HepG2 (cell line): Measurements from ENCODE around the gene TRAP1. TPM values are rescaled to one million over a fixed set of nuclear protein-coding genes. Genes with fewer than 3 reads are reported as not detected.

Experiments used
- ARID5B ChIP-seq: IDR thresholded peaks from 2 replicates; pipeline ENCODE4 v1.4.0; 2020; ENCODE audit warnings: mild to moderate bottlenecking, missing genetic modification reagents
- ATRX ChIP-seq: sonication (generic); formaldehyde crosslinking; IDR thresholded peaks from 2 replicates; pipeline ENCODE4 v1.4.0; 2020; ENCODE audit warnings: missing genetic modification reagents, borderline replicate concordance
- FOXO4 ChIP-seq: sonication (generic); formaldehyde crosslinking; conservative IDR thresholded peaks from 2 replicates; pipeline ENCODE4 v1.8.1; 2023; ENCODE audit warnings: missing genetic modification reagents
- FUBP1 ChIP-seq: sonication (generic); formaldehyde crosslinking; IDR thresholded peaks from 2 replicates; pipeline ENCODE4 v1.5.1; 2020; ENCODE audit warnings: missing genetic modification reagents, mild to moderate bottlenecking, borderline replicate concordance
- HMGXB4 ChIP-seq, 2 experiments: sonication (generic) in 1 of 2; formaldehyde crosslinking in 1 of 2; IDR thresholded peaks; 2 replicates each; pipeline versions ENCODE4 v1.4.0 to v1.6.1; 2018 to 2020; ENCODE audit warnings: missing genetic modification reagents in 2 of 2, borderline replicate concordance in 1 of 2, low read depth in 1 of 2, mild to moderate bottlenecking in 1 of 2, missing biosample characterization in 1 of 2
- ISX ChIP-seq: sonication (generic); formaldehyde crosslinking; conservative IDR thresholded peaks from 2 replicates; pipeline ENCODE4 v1.5.0; 2020; ENCODE audit warnings: missing genetic modification reagents
- NR0B2 ChIP-seq: sonication (generic); formaldehyde crosslinking; IDR thresholded peaks from 2 replicates; pipeline ENCODE4 v1.4.0; 2020; ENCODE audit warnings: mild to moderate bottlenecking, missing genetic modification reagents
- SMAD1 ChIP-seq: sonication (generic); formaldehyde crosslinking; IDR thresholded peaks from 2 replicates; pipeline ENCODE4 v1.4.0; 2020; ENCODE audit warnings: missing genetic modification reagents, low read depth, mild to moderate bottlenecking, borderline replicate concordance
- TOPORS ChIP-seq: sonication (generic); formaldehyde crosslinking; IDR thresholded peaks from 2 replicates; pipeline ENCODE4 v1.8.0; 2023; ENCODE audit warnings: mild to moderate bottlenecking, missing genetic modification reagents
- TRAFD1 ChIP-seq: sonication (generic); formaldehyde crosslinking; IDR thresholded peaks from 2 replicates; pipeline ENCODE4 v1.5.1; 2020; ENCODE audit warnings: missing genetic modification reagents, mild to moderate bottlenecking, borderline replicate concordance
- ZNF530 ChIP-seq: sonication (generic); formaldehyde crosslinking; IDR thresholded peaks from 2 replicates; pipeline ENCODE4 v1.5.0; 2020; ENCODE audit warnings: low read depth, mild to moderate bottlenecking, missing genetic modification reagents
- ZSCAN25 ChIP-seq: sonication (generic); formaldehyde crosslinking; IDR thresholded peaks from 2 replicates; pipeline ENCODE4 v1.8.0; 2022; ENCODE audit warnings: mild to moderate bottlenecking, missing genetic modification reagents
- polyA plus RNA-seq, 8 experiments: library from polyadenylated mRNA; depleted of rRNA in 3 of 8; stranded (reverse) in 7 of 8; unstranded in 1 of 8; fragments of >200 nt; fragmentation: Illumina TruSeq in 4 of 8; extraction: Trizol in 4 of 8; gene quantifications; 2 replicates each; pipeline versions ENCODE4 v1.2.1 to v1.2.3, GENCODE V29; 2011 to 2016; ENCODE audit warnings: low read depth in 4 of 8, missing spikeins in 1 of 8, mixed read lengths in 1 of 8; ENCODE audit not compliant: insufficient read depth in 1 of 8
- total RNA-seq, 5 experiments: library from RNA; depleted of rRNA; stranded (reverse); fragments of >200 nt; fragmentation: Illumina TruSeq; extraction: Trizol; gene quantifications; 2 replicates each; pipeline ENCODE4 v1.2.3, GENCODE V29; 2016; ENCODE audit warnings: low read depth in 1 of 5

The TRAP1 gene
- total and polyA plus RNA-seq, 2 of the 13 experiments (the other 11 are each of a cell fraction or from before 2014, with no cell fraction given): 127 to 240 TPM

- TF ChIP-seq TRAFD1 (CRISPR knock-in tag) (no peak), ZSCAN25 (peak; percentile 52; the same call in 1 of the 2 replicates), ARID5B (CRISPR knock-in tag) (peak; percentile 50; the same call in 1 of the 2 replicates), HMGXB4 (CRISPR knock-in tag; IDR thresholded peaks at IDR 0.05; ENCODE audit: borderline replicate concordance in 1 of 2, low read depth in 1 of 2) (peak in 1 of 2 experiments; percentile 49; a peak in 3 of 4 replicates), ISX (CRISPR knock-in tag) (no peak), FOXO4 (CRISPR knock-in tag) (no peak), FUBP1 (CRISPR knock-in tag) (no peak), ZNF530 (CRISPR knock-in tag) (0 out of 2 replicates have a peak, but pooled peaks have one; percentile 26), ATRX (CRISPR knock-in tag) (no peak), TOPORS (CRISPR knock-in tag) (peak; percentile 63; the same call in 1 of the 2 replicates), SMAD1 (CRISPR knock-in tag) (peak; percentile 46; the same call in 1 of the 2 replicates), NR0B2 (peak; percentile 59; the same call in 1 of the 2 replicates)
Observed at GRCh38 chr16:3717235-3718018, at the start of gene TRAP1 (continued).
